Tibial nerve (tissue), 4 donors: ENCODE data around the gene GTF2A1L. TPM values are rescaled to one million over a fixed set of nuclear protein-coding genes. Genes with fewer than 3 reads are reported as not detected.

ENCODE experiments used
- DNase-seq, 2 donors: peaks; one replicate each; pipeline ENCODE4 v3.0.0-alpha.2; 2019; ENCODE audit warnings: low spot score in 2 of 2
- H3K27ac ChIP-seq, 4 donors: fragments of 200-600 bp; sonication (generic) in 3 of 4; one replicate each; pipeline ENCODE4 v1.5.1; 2017 to 2019; ENCODE audit warnings: mild to moderate bottlenecking in 1 of 4
- H3K27me3 ChIP-seq, 2 donors: fragments of 200-600 bp; sonication (generic) in 1 of 2; one replicate each; pipeline versions ENCODE4 v1.5.1 to v1.6.0; 2017 to 2019
- H3K36me3 ChIP-seq, 3 donors: fragments of 200-600 bp; sonication (generic); one replicate each; pipeline ENCODE4 v1.5.1; 2018 to 2019
- H3K4me1 ChIP-seq, 4 donors: fragments of 200-600 bp; sonication (generic) in 3 of 4; one replicate each; pipeline ENCODE4 v1.5.1; 2017 to 2019
- H3K4me3 ChIP-seq, 4 donors: fragments of 200-600 bp; sonication (generic) in 3 of 4; one replicate each; pipeline ENCODE4 v1.5.1; 2017 to 2019; ENCODE audit warnings: mild to moderate bottlenecking in 1 of 4, moderate library complexity in 1 of 4
- H3K9me3 ChIP-seq, 4 donors: fragments of 200-600 bp; sonication (generic) in 3 of 4; one replicate each; pipeline ENCODE4 v1.5.1; 2017 to 2019
- CTCF ChIP-seq, 5 experiments: fragments of 200-600 bp in 3 of 5; fragments of 450-650 bp in 2 of 5; sonication (generic) in 3 of 5; IDR thresholded peaks; one replicate each; pipeline ENCODE4 v1.5.1; 2016 to 2019; ENCODE audit warnings: antibody characterized with exemption in 5 of 5, mild to moderate bottlenecking in 3 of 5, moderate library complexity in 2 of 5
- EP300 ChIP-seq, 2 donors: sonication (generic); formaldehyde crosslinking; IDR thresholded peaks; one replicate each; pipeline ENCODE4 v1.6.1; 2017; ENCODE audit warnings: antibody characterized with exemption in 2 of 2, mild to moderate bottlenecking in 1 of 2
- POLR2A ChIP-seq, 2 donors: fragments of 450-650 bp; IDR thresholded peaks; one replicate each; pipeline ENCODE4 v1.6.1; 2017; ENCODE audit warnings: antibody characterized with exemption in 2 of 2, mild to moderate bottlenecking in 2 of 2, moderate library complexity in 2 of 2
- WGBS, 2 donors: methylation state at CpG; one replicate each; pipeline ENCODE4 v1.1.5; 2018; 5-methylcytosine and 5-hydroxymethylcytosine counted together
- total RNA-seq, 4 donors: library from RNA; depleted of rRNA; stranded (reverse); fragments of >200 nt; gene quantifications; one replicate each; pipeline ENCODE4 v1.1.0, GENCODE V29; 2016

The GTF2A1L gene
- total RNA-seq, 4 donors from 2014 or later = 2.5 to 9.9 (median 6.7) TPM

- Histone ChIP-seq H3K4me3 (no peak overlapping the region), H3K27ac (peak overlapping the region in 1 of 4 donors; percentile 78), H3K27me3 (no peaks in the 10 kb centered on the region), H3K9me3 (no peaks in the 10 kb centered on the region), H3K4me1 (peaks cover 0 to 22% (median 6%) of the 10 kb centered on the region in 4 donors), H3K36me3 (no peaks in the 10 kb centered on the region)
- no peak for TF ChIP-seq EP300 (IDR thresholded peaks at IDR 0.05)
- TF ChIP-seq CTCF (IDR thresholded peaks at IDR 0.05) = no peak
- TF ChIP-seq POLR2A (IDR thresholded peaks at IDR 0.05) = no peak
- WGBS, 2 donors = 92 to 100% methylated on average over 1 of the region's 1 CpG
- DNase-seq = no peak
Observed at GRCh38 chr2:48722391-48722790, 104.7 kb downstream of the GTF2A1L start.

DNA sequence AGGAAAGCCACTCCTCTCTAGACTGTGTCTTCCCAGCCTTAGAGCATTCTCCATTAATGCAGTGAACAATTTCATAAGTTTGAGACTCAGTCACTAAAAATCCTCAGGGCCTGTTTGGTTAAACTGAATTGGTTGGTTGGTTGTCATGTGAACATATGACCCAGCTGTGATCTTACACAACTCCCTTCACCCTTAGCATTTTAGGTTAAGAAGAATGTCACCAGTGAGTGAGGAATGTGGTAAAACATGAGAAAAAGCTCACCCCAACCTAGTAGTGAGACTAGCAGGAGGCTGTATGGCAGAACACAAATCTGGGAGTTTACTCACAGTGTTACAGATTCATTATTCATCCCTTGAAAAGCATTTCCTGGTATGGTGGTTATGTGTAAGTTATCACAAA lies 105.5 kb downstream of the GTF2A1L start:
- no peak for TF ChIP-seq POLR2A (IDR thresholded peaks at IDR 0.05)
- peak overlapping the region in 1 of 4 donors; percentile 78 for H3K27ac ChIP-seq
- H3K9me3 ChIP-seq = no peaks in the 10 kb centered on the region
- H3K27me3 ChIP-seq = no peaks in the 10 kb centered on the region
- no peaks in the 10 kb centered on the region for H3K36me3 ChIP-seq
- DNase-seq = no peak
- peaks cover 0 to 22% (median 6%) of the 10 kb centered on the region in 4 donors for H3K4me1 ChIP-seq
- H3K4me3 ChIP-seq = no peak overlapping the region

GRCh38 chr2:48724278-48724677 lies 106.6 kb downstream of the GTF2A1L start:
- H3K4me3 ChIP-seq = no peak overlapping the region
- no peaks in the 10 kb centered on the region for H3K36me3 ChIP-seq
- H3K4me1 ChIP-seq = peaks cover 0 to 22% (median 2%) of the 10 kb centered on the region in 4 donors
- H3K9me3 ChIP-seq = no peaks in the 10 kb centered on the region
- WGBS, 2 donors = 66 to 75% methylated on average over 2 of the region's 2 CpGs
- H3K27ac ChIP-seq = peak overlapping the region in 1 of 4 donors; percentile 78
- TF ChIP-seq POLR2A (IDR thresholded peaks at IDR 0.05) = no peak
- no peak for TF ChIP-seq CTCF (IDR thresholded peaks at IDR 0.05)
- no peak for TF ChIP-seq EP300 (IDR thresholded peaks at IDR 0.05)
- DNase-seq = no peak
- no peaks in the 10 kb centered on the region for H3K27me3 ChIP-seq

DNA sequence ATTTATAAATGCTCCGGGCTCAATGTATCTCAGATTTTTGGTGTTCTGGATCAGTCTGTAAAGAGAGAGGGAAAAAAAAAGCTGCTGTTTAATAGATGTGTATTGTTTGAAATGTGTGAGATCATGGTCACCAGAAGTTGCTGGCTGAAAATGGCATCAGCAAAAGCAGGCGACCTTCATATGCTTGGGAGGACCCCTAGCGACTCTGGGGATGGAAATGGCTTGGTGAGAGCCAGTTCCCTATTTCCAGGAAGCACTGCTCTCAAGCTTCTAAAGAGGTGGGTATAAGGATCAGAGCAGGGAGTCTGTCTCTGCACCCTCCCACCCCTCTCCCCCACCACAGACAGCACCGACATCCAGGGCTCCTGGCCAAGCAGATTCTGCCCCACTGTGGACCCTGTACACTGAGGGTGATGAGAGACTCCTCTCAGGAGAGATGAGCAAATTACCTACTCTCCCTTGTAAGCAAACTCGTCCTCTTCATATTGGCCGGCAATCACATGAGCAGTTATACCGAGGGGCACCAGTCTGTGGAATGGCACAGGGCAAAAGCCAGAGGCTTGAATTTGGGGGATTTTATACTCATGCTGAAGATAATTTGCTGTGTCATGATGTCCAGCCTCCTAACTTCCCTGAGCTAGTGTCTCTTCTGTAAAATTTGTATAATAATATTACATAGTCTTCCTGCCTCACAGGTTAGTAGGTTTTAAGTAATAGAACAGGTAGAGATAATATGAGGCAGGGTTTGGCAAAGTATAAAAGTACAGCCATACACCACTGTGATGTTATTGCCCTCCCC lies 108.2 kb downstream of the GTF2A1L start:
- no peak for DNase-seq
- peaks cover 0 to 22% (median 0%) of the 10 kb centered on the region in 4 donors for H3K4me1 ChIP-seq
- H3K27ac ChIP-seq = peak overlapping the region in 2 of 4 donors; percentile 29 to 78
- no peaks in the 10 kb centered on the region for H3K9me3 ChIP-seq
- WGBS, 2 donors = 48 to 50% methylated on average over 7 of the region's 7 CpGs
- no peaks in the 10 kb centered on the region for H3K27me3 ChIP-seq
- TF ChIP-seq CTCF (IDR thresholded peaks at IDR 0.05) (peak in 3 of 5 experiments; percentile 5 to 42 (median 26)), POLR2A (IDR thresholded peaks at IDR 0.05) (no peak), EP300 (IDR thresholded peaks at IDR 0.05) (no peak)
- H3K36me3 ChIP-seq = no peaks in the 10 kb centered on the region
- no peak overlapping the region for H3K4me3 ChIP-seq

DNA sequence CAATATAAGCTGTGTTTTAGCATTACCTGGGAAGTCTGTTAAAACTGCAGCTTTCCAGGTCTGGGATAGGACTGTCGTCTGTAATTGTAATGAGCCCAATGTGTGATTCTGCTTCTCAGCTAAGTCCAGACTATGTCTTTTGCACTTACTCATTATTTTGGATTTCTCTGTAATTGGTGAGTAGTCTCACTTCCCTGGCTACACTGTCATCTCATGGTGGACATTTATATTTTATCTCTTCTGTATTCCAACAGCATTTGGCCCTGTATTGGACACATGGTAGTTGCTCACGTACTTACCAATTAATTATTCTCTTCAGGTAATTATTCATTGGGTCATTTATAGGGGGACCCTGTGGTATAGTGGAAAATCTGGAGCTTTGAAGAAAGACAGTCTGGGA lies 109.9 kb downstream of the GTF2A1L start:
- Histone ChIP-seq H3K27ac (peak overlapping the region in 1 of 4 donors; percentile 8), H3K4me1 (peaks cover 0 to 20% (median 0%) of the 10 kb centered on the region in 4 donors), H3K9me3 (no peaks in the 10 kb centered on the region), H3K36me3 (no peaks in the 10 kb centered on the region), H3K27me3 (no peaks in the 10 kb centered on the region), H3K4me3 (no peak overlapping the region)
- no peak for DNase-seq
- TF ChIP-seq POLR2A (IDR thresholded peaks at IDR 0.05) (no peak), CTCF (IDR thresholded peaks at IDR 0.05) (peak in 1 of 5 experiments; percentile 32), EP300 (IDR thresholded peaks at IDR 0.05) (no peak)
- 51 to 76% methylated on average over 2 of the region's 2 CpGs for WGBS, 2 donors
